Measurements from ENCODE around the gene TXNDC5. TPM values are rescaled to one million over a fixed set of nuclear protein-coding genes. Genes with fewer than 3 reads are reported as not detected.

The TXNDC5 gene
- total and polyA plus RNA-seq, 5 donors from 2014 or later, result 13.6 to 38.6 (median 26.2) TPM

DNA sequence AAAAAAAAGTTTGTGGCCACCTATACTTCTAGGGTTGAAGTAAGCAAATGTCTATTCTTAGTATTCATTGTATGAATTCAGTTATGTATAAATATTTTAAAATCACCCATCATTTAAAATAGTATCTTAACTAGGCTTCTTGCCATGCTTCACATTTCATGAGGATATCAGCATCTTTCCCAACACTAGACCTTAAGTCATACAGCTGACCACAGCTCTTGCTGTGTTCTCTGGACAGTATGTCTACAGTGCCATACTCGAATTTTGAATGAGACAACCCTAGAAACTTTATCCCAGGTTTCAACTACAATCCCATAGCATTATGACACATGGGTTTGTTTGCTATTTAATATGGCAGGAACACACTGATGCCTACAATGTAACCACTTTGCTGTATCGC, 5.2 kb downstream of the TXNDC5 start:
- Mint-ChIP-seq H3K27ac (no peak overlapping the region), H3K9me3 (no peaks in the 10 kb centered on the region), H3K4me1 (peaks cover 5 to 18% (median 7%) of the 10 kb centered on the region in 4 donors), H3K36me3 (peaks cover 32% of the 10 kb centered on the region), H3K27me3 (no peaks in the 10 kb centered on the region), H3K4me3 (no peak overlapping the region)
- Histone ChIP-seq H3K27me3 (ENCODE audit: control insufficient read depth, insufficient read depth, low read length) (no peaks in the 10 kb centered on the region), H3K9me3 (ENCODE audit: control insufficient read depth in 2 of 2, low read length in 2 of 2) (no peaks in the 10 kb centered on the region), H3K27ac (ENCODE audit: insufficient read depth, low read length, poor library complexity, severe bottlenecking) (no peak overlapping the region), H3K4me1 (ENCODE audit: control insufficient read depth, insufficient read depth, low read length, poor library complexity, severe bottlenecking) (peaks cover 9% of the 10 kb centered on the region), H3K36me3 (ENCODE audit: control insufficient read depth, insufficient read depth, low read length) (peaks cover 33% of the 10 kb centered on the region), H3K4me3 (ENCODE audit: low read depth, low read length) (no peak overlapping the region)
- DNase-seq (no peak), ATAC-seq (ENCODE audit: low read depth in 2 of 2) (no peak)

GRCh38 chr6:7904654-7905319, 5.8 kb downstream of the TXNDC5 start:
- H3K4me1 Mint-ChIP-seq, result peaks cover 5 to 18% (median 7%) of the 10 kb centered on the region in 4 donors
- Histone ChIP-seq H3K27me3 (ENCODE audit: control insufficient read depth, insufficient read depth, low read length) (no peaks in the 10 kb centered on the region), H3K4me1 (ENCODE audit: control insufficient read depth, insufficient read depth, low read length, poor library complexity, severe bottlenecking) (peaks cover 9% of the 10 kb centered on the region), H3K9me3 (ENCODE audit: control insufficient read depth in 2 of 2, low read length in 2 of 2) (no peaks in the 10 kb centered on the region), H3K27ac (ENCODE audit: insufficient read depth, low read length, poor library complexity, severe bottlenecking) (no peak overlapping the region), H3K36me3 (ENCODE audit: control insufficient read depth, insufficient read depth, low read length) (peaks cover 33% of the 10 kb centered on the region), H3K4me3 (ENCODE audit: low read depth, low read length) (no peak overlapping the region)
- H3K4me3 Mint-ChIP-seq, result no peak overlapping the region
- H3K9me3 Mint-ChIP-seq, result no peaks in the 10 kb centered on the region
- no peaks in the 10 kb centered on the region for H3K27me3 Mint-ChIP-seq
- ATAC-seq (ENCODE audit: low read depth in 2 of 2) (no peak), DNase-seq (no peak)
- peaks cover 36% of the 10 kb centered on the region for H3K36me3 Mint-ChIP-seq
- peak overlapping the region; percentile 19 to 86 (median 23) for H3K27ac Mint-ChIP-seq

DNA sequence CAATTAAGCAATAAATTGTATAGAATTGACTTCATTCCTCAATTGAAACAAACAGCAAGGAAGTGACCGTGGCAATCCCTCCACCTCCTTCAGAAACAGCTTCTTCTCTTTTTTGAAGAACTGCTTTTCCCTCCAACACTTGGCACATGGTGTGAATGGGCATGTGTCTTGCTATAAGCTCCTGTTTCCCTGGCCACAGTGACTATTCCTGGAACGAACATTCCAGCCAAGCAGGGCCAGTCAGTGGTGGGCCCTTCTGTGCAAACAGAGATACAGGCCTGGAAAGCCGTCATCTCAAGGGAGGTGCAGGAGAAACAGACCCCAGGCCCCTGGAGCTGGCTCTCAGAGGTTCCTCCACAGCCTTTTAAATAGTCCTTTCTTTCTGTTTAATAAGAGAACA, 6.9 kb downstream of the TXNDC5 start:
- Histone ChIP-seq H3K36me3 (ENCODE audit: control insufficient read depth, insufficient read depth, low read length) (peaks cover 38% of the 10 kb centered on the region), H3K27ac (ENCODE audit: insufficient read depth, low read length, poor library complexity, severe bottlenecking) (no peak overlapping the region), H3K4me1 (ENCODE audit: control insufficient read depth, insufficient read depth, low read length, poor library complexity, severe bottlenecking) (no peaks in the 10 kb centered on the region), H3K4me3 (ENCODE audit: low read depth, low read length) (no peak overlapping the region), H3K27me3 (ENCODE audit: control insufficient read depth, insufficient read depth, low read length) (no peaks in the 10 kb centered on the region), H3K9me3 (ENCODE audit: control insufficient read depth in 2 of 2, low read length in 2 of 2) (no peaks in the 10 kb centered on the region)
- peaks cover 38% of the 10 kb centered on the region for H3K36me3 Mint-ChIP-seq
- H3K27ac Mint-ChIP-seq, result no peak overlapping the region
- no peaks in the 10 kb centered on the region for H3K27me3 Mint-ChIP-seq
- DNase-seq, result no peak
- peaks cover 1 to 9% (median 6%) of the 10 kb centered on the region in 4 donors for H3K4me1 Mint-ChIP-seq
- no peak for ATAC-seq (ENCODE audit: low read depth in 2 of 2)
- H3K9me3 Mint-ChIP-seq, result no peaks in the 10 kb centered on the region
- no peak overlapping the region for H3K4me3 Mint-ChIP-seq

GRCh38 chr6:7902867-7903266, 7.7 kb downstream of the TXNDC5 start:
- H3K4me1 ChIP-seq (ENCODE audit: control insufficient read depth, insufficient read depth, low read length, poor library complexity, severe bottlenecking), result no peaks in the 10 kb centered on the region
- peaks cover 0 to 9% (median 6%) of the 10 kb centered on the region in 4 donors for H3K4me1 Mint-ChIP-seq
- no peaks in the 10 kb centered on the region for H3K27me3 Mint-ChIP-seq
- no peak overlapping the region for H3K27ac ChIP-seq (ENCODE audit: insufficient read depth, low read length, poor library complexity, severe bottlenecking)
- H3K4me3 ChIP-seq (ENCODE audit: low read depth, low read length), result no peak overlapping the region
- DNase-seq (no peak), ATAC-seq (ENCODE audit: low read depth in 2 of 2) (no peak)
- peak overlapping the region in 1 of 4 donors; percentile 38 for H3K4me3 Mint-ChIP-seq
- H3K36me3 Mint-ChIP-seq, result peaks cover 47% of the 10 kb centered on the region
- no peaks in the 10 kb centered on the region for H3K9me3 ChIP-seq (ENCODE audit: control insufficient read depth in 2 of 2, low read length in 2 of 2)
- peak overlapping the region in 1 of 3 donors; percentile 29 for H3K27ac Mint-ChIP-seq
- no peaks in the 10 kb centered on the region for H3K27me3 ChIP-seq (ENCODE audit: control insufficient read depth, insufficient read depth, low read length)
- no peaks in the 10 kb centered on the region for H3K9me3 Mint-ChIP-seq
- peaks cover 44% of the 10 kb centered on the region for H3K36me3 ChIP-seq (ENCODE audit: control insufficient read depth, insufficient read depth, low read length)

DNA sequence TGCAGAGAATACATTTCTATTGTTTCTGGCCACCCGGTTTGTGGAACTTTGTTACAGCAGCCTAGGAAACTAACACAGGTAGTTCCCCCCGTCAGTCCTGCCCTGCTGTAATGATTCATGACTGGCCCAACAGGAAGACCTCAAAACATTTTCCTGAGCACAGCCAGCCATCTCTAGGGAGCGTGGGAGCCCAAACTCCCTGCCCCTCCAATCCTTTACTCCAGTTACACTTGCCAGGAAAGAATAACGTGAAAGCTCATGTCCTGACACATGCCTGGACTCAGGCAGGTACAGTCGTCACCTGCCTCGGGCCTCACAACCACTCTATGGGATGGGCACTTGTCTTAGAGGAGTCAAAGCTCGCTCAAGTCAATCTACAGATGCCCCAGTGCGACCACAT, 8.4 kb downstream of the TXNDC5 start:
- H3K4me3 Mint-ChIP-seq, result no peak overlapping the region
- no peaks in the 10 kb centered on the region for H3K27me3 ChIP-seq (ENCODE audit: control insufficient read depth, insufficient read depth, low read length)
- H3K27ac Mint-ChIP-seq, result no peak overlapping the region
- ATAC-seq (ENCODE audit: low read depth in 2 of 2), result no peak
- DNase-seq, result no peak
- H3K27me3 Mint-ChIP-seq, result no peaks in the 10 kb centered on the region
- no peak overlapping the region for H3K27ac ChIP-seq (ENCODE audit: insufficient read depth, low read length, poor library complexity, severe bottlenecking)
- H3K9me3 Mint-ChIP-seq, result no peaks in the 10 kb centered on the region
- H3K9me3 ChIP-seq (ENCODE audit: control insufficient read depth in 2 of 2, low read length in 2 of 2), result no peaks in the 10 kb centered on the region
- peaks cover 48% of the 10 kb centered on the region for H3K36me3 ChIP-seq (ENCODE audit: control insufficient read depth, insufficient read depth, low read length)
- H3K4me1 Mint-ChIP-seq, result peaks cover 0 to 9% (median 4%) of the 10 kb centered on the region in 4 donors
- H3K4me3 ChIP-seq (ENCODE audit: low read depth, low read length), result no peak overlapping the region
- no peaks in the 10 kb centered on the region for H3K4me1 ChIP-seq (ENCODE audit: control insufficient read depth, insufficient read depth, low read length, poor library complexity, severe bottlenecking)
- H3K36me3 Mint-ChIP-seq, result peaks cover 52% of the 10 kb centered on the region

GRCh38 chr6:7901780-7902179, 8.8 kb downstream of the TXNDC5 start:
- Mint-ChIP-seq H3K27me3 (no peaks in the 10 kb centered on the region), H3K27ac (peak overlapping the region in 1 of 3 donors; percentile 18), H3K36me3 (peaks cover 52% of the 10 kb centered on the region), H3K9me3 (no peaks in the 10 kb centered on the region), H3K4me3 (no peak overlapping the region), H3K4me1 (peaks cover 0 to 8% (median 4%) of the 10 kb centered on the region in 4 donors)
- no peak overlapping the region for H3K4me3 ChIP-seq (ENCODE audit: low read depth, low read length)
- H3K9me3 ChIP-seq (ENCODE audit: control insufficient read depth in 2 of 2, low read length in 2 of 2), result no peaks in the 10 kb centered on the region
- no peak overlapping the region for H3K27ac ChIP-seq (ENCODE audit: insufficient read depth, low read length, poor library complexity, severe bottlenecking)
- no peak for ATAC-seq (ENCODE audit: low read depth in 2 of 2)
- no peak for DNase-seq
- no peaks in the 10 kb centered on the region for H3K4me1 ChIP-seq (ENCODE audit: control insufficient read depth, insufficient read depth, low read length, poor library complexity, severe bottlenecking)
- H3K36me3 ChIP-seq (ENCODE audit: control insufficient read depth, insufficient read depth, low read length), result peaks cover 50% of the 10 kb centered on the region
- H3K27me3 ChIP-seq (ENCODE audit: control insufficient read depth, insufficient read depth, low read length), result no peaks in the 10 kb centered on the region

DNA sequence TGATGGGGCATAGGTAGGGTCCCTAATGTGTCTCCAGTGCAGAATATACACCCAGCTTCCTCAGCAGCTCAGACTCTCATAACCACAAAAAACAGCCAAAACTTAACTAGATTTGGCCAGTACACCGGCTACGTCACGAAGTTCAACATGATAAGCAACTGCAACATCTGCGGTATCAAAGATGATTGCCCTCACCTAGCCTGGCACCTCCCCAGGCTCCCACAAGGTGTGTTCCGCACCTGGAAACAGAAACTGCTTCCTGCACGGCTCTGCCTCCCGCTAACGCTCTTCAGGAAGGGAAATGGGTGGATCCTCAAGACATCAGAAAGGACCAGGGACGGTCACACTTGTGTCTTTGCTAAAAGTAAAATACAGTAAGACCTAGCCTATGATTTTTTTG, 9.5 kb downstream of the TXNDC5 start:
- Histone ChIP-seq H3K4me3 (ENCODE audit: low read depth, low read length) (no peak overlapping the region), H3K36me3 (ENCODE audit: control insufficient read depth, insufficient read depth, low read length) (peaks cover 57% of the 10 kb centered on the region), H3K27ac (ENCODE audit: insufficient read depth, low read length, poor library complexity, severe bottlenecking) (no peak overlapping the region), H3K27me3 (ENCODE audit: control insufficient read depth, insufficient read depth, low read length) (no peaks in the 10 kb centered on the region), H3K9me3 (ENCODE audit: control insufficient read depth in 2 of 2, low read length in 2 of 2) (no peaks in the 10 kb centered on the region), H3K4me1 (ENCODE audit: control insufficient read depth, insufficient read depth, low read length, poor library complexity, severe bottlenecking) (no peaks in the 10 kb centered on the region)
- no peak overlapping the region for H3K27ac Mint-ChIP-seq
- no peak for ATAC-seq (ENCODE audit: low read depth in 2 of 2)
- H3K4me1 Mint-ChIP-seq, result peaks cover 0 to 6% (median 2%) of the 10 kb centered on the region in 4 donors
- H3K9me3 Mint-ChIP-seq, result no peaks in the 10 kb centered on the region
- H3K4me3 Mint-ChIP-seq, result no peak overlapping the region
- no peak for DNase-seq
- peaks cover 56% of the 10 kb centered on the region for H3K36me3 Mint-ChIP-seq
- H3K27me3 Mint-ChIP-seq, result no peaks in the 10 kb centered on the region

DNA sequence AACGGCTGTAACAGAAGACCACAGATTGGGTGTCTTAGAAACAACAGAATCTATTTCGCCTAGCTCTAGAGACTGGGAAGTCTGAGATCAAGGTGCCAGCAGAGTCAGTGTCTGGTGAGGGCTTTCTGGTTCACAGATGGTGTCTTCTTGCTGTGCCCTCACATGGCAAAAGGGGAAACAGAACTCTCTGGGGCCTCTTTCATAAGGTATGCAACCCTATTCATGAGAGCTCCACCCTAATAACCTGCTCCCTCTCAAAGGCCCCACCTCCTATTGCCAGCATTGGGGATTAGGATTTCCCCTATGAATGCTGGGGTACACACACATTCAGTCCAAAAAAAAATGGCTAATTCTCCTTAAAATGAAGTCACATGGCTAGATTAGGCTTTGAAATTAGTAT, 10.0 kb downstream of the TXNDC5 start:
- peak overlapping the region in 1 of 3 donors; percentile 12 for H3K27ac Mint-ChIP-seq
- H3K4me1 ChIP-seq (ENCODE audit: control insufficient read depth, insufficient read depth, low read length, poor library complexity, severe bottlenecking), result no peaks in the 10 kb centered on the region
- peaks cover 0 to 6% (median 2%) of the 10 kb centered on the region in 4 donors for H3K4me1 Mint-ChIP-seq
- H3K9me3 Mint-ChIP-seq, result no peaks in the 10 kb centered on the region
- DNase-seq (no peak), ATAC-seq (ENCODE audit: low read depth in 2 of 2) (no peak)
- H3K36me3 ChIP-seq (ENCODE audit: control insufficient read depth, insufficient read depth, low read length), result peaks cover 59% of the 10 kb centered on the region
- no peaks in the 10 kb centered on the region for H3K27me3 ChIP-seq (ENCODE audit: control insufficient read depth, insufficient read depth, low read length)
- H3K4me3 ChIP-seq (ENCODE audit: low read depth, low read length), result no peak overlapping the region
- H3K4me3 Mint-ChIP-seq, result no peak overlapping the region
- no peaks in the 10 kb centered on the region for H3K27me3 Mint-ChIP-seq
- peaks cover 59% of the 10 kb centered on the region for H3K36me3 Mint-ChIP-seq
- no peaks in the 10 kb centered on the region for H3K9me3 ChIP-seq (ENCODE audit: control insufficient read depth in 2 of 2, low read length in 2 of 2)
- H3K27ac ChIP-seq (ENCODE audit: insufficient read depth, low read length, poor library complexity, severe bottlenecking), result no peak overlapping the region

Data from CD4-positive, CD25-positive, alpha-beta regulatory T cell (primary cell).